HEK293 (cell line): ENCODE data around the gene WDR18.
A peak's percentile ranks its signal among the peaks of the same experiment; 100 is the strongest.

Experiments used
- CTCF ChIA-PET: fragments of 350-600 bp; formaldehyde crosslinking; extraction: SDS; loops from one replicate; lab custom pipeline; 2021; ENCODE audit warnings: antibody characterized with exemption; lab: Yijun Ruan, JAX
- POLR2A ChIA-PET: fragments of 300-600 bp; formaldehyde crosslinking; extraction: SDS; loops from one replicate; lab custom pipeline; 2020; ENCODE audit warnings: antibody characterized with exemption, inconsistent platforms; lab: Yijun Ruan, JAX
- H3K27ac ChIP-seq: fragments of 200-500 bp; sonication (Bioruptor generic); 2 replicates; pipeline ENCODE4 v1.5.1; 2014; ENCODE audit warnings: low read depth, low read length, control low read depth, inconsistent platforms; ENCODE audit errors: extremely low read depth
- H3K36me3 ChIP-seq, 2 experiments: fragments of 200-500 bp in 1 of 2; sonication (Bioruptor generic) in 1 of 2; 1 replicate in 1 of 2; 2 replicates in 1 of 2; pipeline ENCODE4 v1.5.1; 2014 to 2017; ENCODE audit warnings: inconsistent platforms in 2 of 2, low read length in 2 of 2; ENCODE audit not compliant: control insufficient read depth in 2 of 2, insufficient read depth in 1 of 2
- H3K4me1 ChIP-seq: fragments of 200-500 bp; sonication (Bioruptor generic); 2 replicates; pipeline ENCODE4 v1.5.1; 2014; ENCODE audit warnings: mild to moderate bottlenecking, low read length, inconsistent platforms; ENCODE audit not compliant: control insufficient read depth, insufficient read depth
- H3K4me3 ChIP-seq: 2 replicates; pipeline ENCODE4 v1.5.1; 2011; ENCODE audit warnings: low read depth, mild to moderate bottlenecking, control low read depth, low read length, moderate library complexity
- H3K9me3 ChIP-seq: fragments of 200-500 bp; sonication (Bioruptor generic); 2 replicates; pipeline ENCODE4 v1.5.1; 2014; ENCODE audit warnings: low read depth, low read length, inconsistent platforms; ENCODE audit not compliant: control insufficient read depth, insufficient read depth
- HOXC10 ChIP-seq: sonication (generic); formaldehyde crosslinking; IDR thresholded peaks from 2 replicates; pipeline ENCODE4 v1.8.1; 2023; ENCODE audit warnings: mild to moderate bottlenecking, missing genetic modification reagents
- KLF17 ChIP-seq: fragments of 450-650 bp; formaldehyde crosslinking; IDR thresholded peaks from 2 replicates; pipeline ENCODE4 v1.5.1; 2016; ENCODE audit warnings: missing biosample characterization, missing genetic modification characterization
- KLF9 ChIP-seq: fragments of 450-650 bp; formaldehyde crosslinking; IDR thresholded peaks from 2 replicates; pipeline ENCODE4 v1.5.1; 2016; ENCODE audit warnings: missing biosample characterization, missing genetic modification characterization, low read depth
- SP3 ChIP-seq: fragments of 450-650 bp; formaldehyde crosslinking; IDR thresholded peaks from 2 replicates; pipeline ENCODE4 v1.5.1; 2016; ENCODE audit warnings: missing biosample characterization, missing genetic modification characterization
- TRIM28 ChIP-seq: IDR thresholded peaks from 2 replicates; pipeline ENCODE4 v1.6.1; 2011; ENCODE audit warnings: low read length, control low read depth, borderline replicate concordance
- ZBTB7A ChIP-seq: fragments of 450-650 bp; formaldehyde crosslinking; IDR thresholded peaks from 2 replicates; pipeline ENCODE4 v1.5.1; 2016; ENCODE audit warnings: low read depth, missing biosample characterization, missing genetic modification characterization
- ZFHX2 ChIP-seq: fragments of 450-650 bp; formaldehyde crosslinking; conservative IDR thresholded peaks from 2 replicates; pipeline ENCODE4 v1.5.1; 2016; ENCODE audit warnings: missing biosample characterization, missing genetic modification characterization
- ZFP3 ChIP-seq: fragments of 450-650 bp; formaldehyde crosslinking; IDR thresholded peaks from 2 replicates; pipeline ENCODE4 v1.5.1; 2016; ENCODE audit warnings: low read depth, missing biosample characterization, missing genetic modification characterization
- ZNF146 ChIP-seq: fragments of 450-650 bp; formaldehyde crosslinking; IDR thresholded peaks from 2 replicates; pipeline ENCODE4 v1.5.1; 2016; ENCODE audit warnings: missing biosample characterization, missing genetic modification characterization
- ZNF221 ChIP-seq: fragments of 450-650 bp; formaldehyde crosslinking; IDR thresholded peaks from 2 replicates; pipeline ENCODE4 v1.5.1; 2017; ENCODE audit warnings: missing biosample characterization, missing genetic modification characterization, borderline replicate concordance
- ZNF362 ChIP-seq: fragments of 450-650 bp; formaldehyde crosslinking; IDR thresholded peaks from 2 replicates; pipeline ENCODE4 v1.5.1; 2016; ENCODE audit warnings: missing biosample characterization, missing genetic modification characterization
- ZNF549 ChIP-seq: fragments of 450-650 bp; IDR thresholded peaks from 2 replicates; pipeline ENCODE4 v1.5.1; 2018; ENCODE audit warnings: missing biosample characterization, missing genetic modification characterization, mild to moderate bottlenecking, inconsistent platforms, moderate library complexity
- ZNF585B ChIP-seq: fragments of 450-650 bp; formaldehyde crosslinking; IDR thresholded peaks from 2 replicates; pipeline ENCODE4 v1.5.1; 2016; ENCODE audit warnings: missing biosample characterization, missing genetic modification characterization
- ZNF600 ChIP-seq: fragments of 450-650 bp; formaldehyde crosslinking; IDR thresholded peaks from 2 replicates; pipeline ENCODE4 v1.5.1; 2016; ENCODE audit warnings: missing biosample characterization, missing genetic modification characterization
- ZNF654 ChIP-seq: fragments of 450-650 bp; formaldehyde crosslinking; IDR thresholded peaks from 2 replicates; pipeline ENCODE4 v1.5.1; 2016; ENCODE audit warnings: low read depth, missing biosample characterization, missing genetic modification characterization
- ZNF660 ChIP-seq: fragments of 450-650 bp; IDR thresholded peaks from 2 replicates; pipeline ENCODE4 v1.5.1; 2018; ENCODE audit warnings: missing biosample characterization, mild to moderate bottlenecking, missing genetic modification characterization
- ZNF664 ChIP-seq: fragments of 450-650 bp; formaldehyde crosslinking; IDR thresholded peaks from 2 replicates; pipeline ENCODE4 v1.5.1; 2016; ENCODE audit warnings: missing biosample characterization, missing genetic modification characterization
- TF ChIP-seq, protein P1 (sequence below): fragments of 450-650 bp; formaldehyde crosslinking; IDR thresholded peaks from 2 replicates; pipeline ENCODE4 v1.5.1; 2016; ENCODE audit warnings: missing biosample characterization, missing genetic modification characterization
- TF ChIP-seq, protein P2 (sequence below): fragments of 450-650 bp; formaldehyde crosslinking; IDR thresholded peaks from 2 replicates; pipeline ENCODE4 v1.5.1; 2016; ENCODE audit warnings: missing biosample characterization, missing genetic modification characterization
- TF ChIP-seq, protein P3 (sequence below): fragments of 450-650 bp; formaldehyde crosslinking; IDR thresholded peaks from 2 replicates; pipeline ENCODE4 v1.5.1; 2016; ENCODE audit warnings: missing biosample characterization, missing genetic modification characterization, borderline replicate concordance
- TF ChIP-seq, protein P4 (sequence below): fragments of 450-650 bp; formaldehyde crosslinking; IDR thresholded peaks from 2 replicates; pipeline ENCODE4 v1.5.1; 2016; ENCODE audit warnings: missing biosample characterization, missing genetic modification characterization

Gene WDR18

DNA sequence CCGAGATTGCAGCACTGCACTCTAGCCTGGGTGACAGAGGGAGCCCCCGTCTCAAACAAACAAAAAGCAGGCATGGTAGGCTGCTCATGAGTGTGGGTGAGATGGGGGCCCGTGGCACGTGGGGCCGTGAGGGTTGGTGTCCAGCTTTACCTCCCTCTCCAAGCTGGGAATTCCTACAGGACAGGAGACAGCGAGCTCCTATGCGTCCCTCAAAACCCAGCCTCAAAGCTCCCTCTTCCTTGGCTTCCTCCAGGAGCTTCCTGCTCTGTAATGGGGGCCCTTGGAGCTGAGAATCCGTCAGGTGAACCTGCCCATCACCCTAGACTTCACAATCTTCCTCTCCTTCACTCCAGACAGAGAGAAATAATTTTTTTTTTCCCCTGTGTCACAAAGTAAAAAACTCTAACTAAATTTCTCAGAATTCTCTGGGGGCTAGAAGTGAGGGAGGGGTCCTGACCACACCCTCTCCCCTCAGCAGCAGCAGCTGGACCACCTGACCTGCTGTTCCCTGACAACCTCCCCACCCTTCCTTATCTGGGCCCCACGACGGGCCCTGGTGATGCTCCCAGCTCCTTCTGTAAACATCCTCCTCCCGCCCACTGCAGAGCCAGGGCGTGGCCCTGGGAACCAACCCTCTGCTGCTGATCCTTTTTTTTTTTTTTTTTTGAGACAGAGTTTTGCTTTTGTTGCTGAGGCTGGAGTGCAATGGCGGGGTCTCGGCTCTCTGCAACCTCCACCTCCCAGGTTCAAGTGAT lies 22.1 kb upstream of the WDR18 start (continued):
- TF ChIP-seq, protein P1, sequence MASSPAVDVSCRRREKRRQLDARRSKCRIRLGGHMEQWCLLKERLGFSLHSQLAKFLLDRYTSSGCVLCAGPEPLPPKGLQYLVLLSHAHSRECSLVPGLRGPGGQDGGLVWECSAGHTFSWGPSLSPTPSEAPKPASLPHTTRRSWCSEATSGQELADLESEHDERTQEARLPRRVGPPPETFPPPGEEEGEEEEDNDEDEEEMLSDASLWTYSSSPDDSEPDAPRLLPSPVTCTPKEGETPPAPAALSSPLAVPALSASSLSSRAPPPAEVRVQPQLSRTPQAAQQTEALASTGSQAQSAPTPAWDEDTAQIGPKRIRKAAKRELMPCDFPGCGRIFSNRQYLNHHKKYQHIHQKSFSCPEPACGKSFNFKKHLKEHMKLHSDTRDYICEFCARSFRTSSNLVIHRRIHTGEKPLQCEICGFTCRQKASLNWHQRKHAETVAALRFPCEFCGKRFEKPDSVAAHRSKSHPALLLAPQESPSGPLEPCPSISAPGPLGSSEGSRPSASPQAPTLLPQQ (tag by site-specific recombination) = peak; percentile 76
- peak; percentile 99 for TF ChIP-seq ZFP3 (tag by site-specific recombination)

GRCh38 chr19:962683-963400 lies 21.3 kb upstream of the WDR18 start:
- H3K36me3 ChIP-seq = peaks cover 0 to 52% of the 10 kb centered on the region in 2 experiments; a peak in 2 of 3 replicates
- no peak overlapping the region for H3K27ac ChIP-seq
- no peaks in the 10 kb centered on the region for H3K9me3 ChIP-seq
- TF ChIP-seq ZNF549 (tag by site-specific recombination) = no peak
- TF ChIP-seq TRIM28 = no peak
- TF ChIP-seq ZNF600 = no peak
- no peak for TF ChIP-seq HOXC10 (CRISPR knock-in tag)
- TF ChIP-seq ZBTB7A = no peak
- TF ChIP-seq, protein P2, sequence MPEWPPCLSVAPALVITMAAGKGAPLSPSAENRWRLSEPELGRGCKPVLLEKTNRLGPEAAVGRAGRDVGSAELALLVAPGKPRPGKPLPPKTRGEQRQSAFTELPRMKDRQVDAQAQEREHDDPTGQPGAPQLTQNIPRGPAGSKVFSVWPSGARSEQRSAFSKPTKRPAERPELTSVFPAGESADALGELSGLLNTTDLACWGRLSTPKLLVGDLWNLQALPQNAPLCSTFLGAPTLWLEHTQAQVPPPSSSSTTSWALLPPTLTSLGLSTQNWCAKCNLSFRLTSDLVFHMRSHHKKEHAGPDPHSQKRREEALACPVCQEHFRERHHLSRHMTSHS (tag by site-specific recombination) = no peak
- TF ChIP-seq ZNF654 (tag by site-specific recombination) = no peak
- TF ChIP-seq ZNF585B (tag by site-specific recombination) = no peak
- no peak for TF ChIP-seq ZNF664 (tag by site-specific recombination)
- no peak for TF ChIP-seq KLF9
- TF ChIP-seq, protein P3, sequence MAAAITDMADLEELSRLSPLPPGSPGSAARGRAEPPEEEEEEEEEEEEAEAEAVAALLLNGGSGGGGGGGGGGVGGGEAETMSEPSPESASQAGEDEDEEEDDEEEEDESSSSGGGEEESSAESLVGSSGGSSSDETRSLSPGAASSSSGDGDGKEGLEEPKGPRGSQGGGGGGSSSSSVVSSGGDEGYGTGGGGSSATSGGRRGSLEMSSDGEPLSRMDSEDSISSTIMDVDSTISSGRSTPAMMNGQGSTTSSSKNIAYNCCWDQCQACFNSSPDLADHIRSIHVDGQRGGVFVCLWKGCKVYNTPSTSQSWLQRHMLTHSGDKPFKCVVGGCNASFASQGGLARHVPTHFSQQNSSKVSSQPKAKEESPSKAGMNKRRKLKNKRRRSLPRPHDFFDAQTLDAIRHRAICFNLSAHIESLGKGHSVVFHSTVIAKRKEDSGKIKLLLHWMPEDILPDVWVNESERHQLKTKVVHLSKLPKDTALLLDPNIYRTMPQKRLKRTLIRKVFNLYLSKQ = no peak
- TF ChIP-seq ZNF146 = no peak
- ChIA-PET POLR2A (interaction anchor here (0.5 kb wide), 1 partner anchor 188 kb away, joined by 3 read pairs; no protein-coding TSS in a partner anchor), CTCF (interaction anchor here (0.7 to 2.1 kb wide), 4 partner anchors 8 to 40 kb away, joined by 3 to 19 read pairs (median 6); no protein-coding TSS in a partner anchor)
- H3K4me1 ChIP-seq = no peaks in the 10 kb centered on the region
- H3K4me3 ChIP-seq = no peak overlapping the region

GRCh38 chr19:963486-963951 lies 20.6 kb upstream of the WDR18 start:
- ChIA-PET POLR2A (interaction anchor here (0.5 kb wide), 1 partner anchor 189 kb away, joined by 3 read pairs; no protein-coding TSS in a partner anchor), CTCF (no interaction called here)
- no peak for TF ChIP-seq ZNF221 (tag by site-specific recombination)
- peak; percentile 49; the same call in 1 of the 2 replicates for TF ChIP-seq ZFHX2 (tag by site-specific recombination)
- TF ChIP-seq ZNF362 (tag by site-specific recombination) = no peak
- TF ChIP-seq, protein P4, sequence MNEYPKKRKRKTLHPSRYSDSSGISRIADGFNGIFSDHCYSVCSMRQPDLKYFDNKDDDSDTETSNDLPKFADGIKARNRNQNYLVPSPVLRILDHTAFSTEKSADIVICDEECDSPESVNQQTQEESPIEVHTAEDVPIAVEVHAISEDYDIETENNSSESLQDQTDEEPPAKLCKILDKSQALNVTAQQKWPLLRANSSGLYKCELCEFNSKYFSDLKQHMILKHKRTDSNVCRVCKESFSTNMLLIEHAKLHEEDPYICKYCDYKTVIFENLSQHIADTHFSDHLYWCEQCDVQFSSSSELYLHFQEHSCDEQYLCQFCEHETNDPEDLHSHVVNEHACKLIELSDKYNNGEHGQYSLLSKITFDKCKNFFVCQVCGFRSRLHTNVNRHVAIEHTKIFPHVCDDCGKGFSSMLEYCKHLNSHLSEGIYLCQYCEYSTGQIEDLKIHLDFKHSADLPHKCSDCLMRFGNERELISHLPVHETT (tag by site-specific recombination) = no peak
- TF ChIP-seq KLF17 (tag by site-specific recombination) = peak; percentile 55; the same call in 1 of the 2 replicates
- TF ChIP-seq SP3 (tag by site-specific recombination) = no peak
- no peak for TF ChIP-seq ZNF660

More at GRCh38 chr19:963486-963951, 20.6 kb upstream of the WDR18 start:
- peaks cover 0 to 56% of the 10 kb centered on the region in 2 experiments; a peak in 2 of 3 replicates for H3K36me3 ChIP-seq
- no peak overlapping the region for H3K4me3 ChIP-seq
- no peaks in the 10 kb centered on the region for H3K9me3 ChIP-seq
- peak overlapping the region; percentile 17; the same call in 1 of the 2 replicates for H3K27ac ChIP-seq
- no peaks in the 10 kb centered on the region for H3K4me1 ChIP-seq
